ENCODE measurements around the gene SARDH. TPM values are rescaled to one million over a fixed set of nuclear protein-coding genes. Genes with fewer than 3 reads are reported as not detected.

The SARDH gene
- total RNA-seq, 1 donor from 2014 or later, result 0.56 TPM

DNA sequence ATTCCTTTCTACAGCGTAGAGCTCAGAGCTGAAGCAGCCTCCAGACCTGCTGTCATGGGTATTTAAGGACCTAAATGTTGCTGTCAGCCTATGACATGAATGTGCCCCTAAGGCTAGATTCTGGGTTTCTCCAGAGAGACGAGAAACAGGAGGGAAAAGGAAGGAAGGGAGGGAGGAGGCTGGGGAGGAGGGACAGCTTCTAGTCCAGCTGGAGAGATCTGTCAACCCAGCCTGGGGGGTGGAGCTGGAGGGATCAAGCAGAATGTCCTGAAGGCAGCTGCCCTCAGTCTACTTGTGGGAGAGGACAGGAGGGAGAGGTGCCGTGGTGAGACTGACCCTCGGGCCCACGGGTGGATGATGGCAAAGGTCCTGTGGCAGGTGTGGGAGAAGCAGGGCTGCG lies 103.1 kb downstream of the SARDH start:
- H3K9me3 Mint-ChIP-seq (ENCODE audit: unreplicated experiment), result no peaks in the 10 kb centered on the region
- H3K27ac Mint-ChIP-seq (ENCODE audit: unreplicated experiment), result no peak overlapping the region
- no peak for DNase-seq (ENCODE audit: extremely low spot score, unreplicated experiment)
- TF ChIP-seq, protein P1, sequence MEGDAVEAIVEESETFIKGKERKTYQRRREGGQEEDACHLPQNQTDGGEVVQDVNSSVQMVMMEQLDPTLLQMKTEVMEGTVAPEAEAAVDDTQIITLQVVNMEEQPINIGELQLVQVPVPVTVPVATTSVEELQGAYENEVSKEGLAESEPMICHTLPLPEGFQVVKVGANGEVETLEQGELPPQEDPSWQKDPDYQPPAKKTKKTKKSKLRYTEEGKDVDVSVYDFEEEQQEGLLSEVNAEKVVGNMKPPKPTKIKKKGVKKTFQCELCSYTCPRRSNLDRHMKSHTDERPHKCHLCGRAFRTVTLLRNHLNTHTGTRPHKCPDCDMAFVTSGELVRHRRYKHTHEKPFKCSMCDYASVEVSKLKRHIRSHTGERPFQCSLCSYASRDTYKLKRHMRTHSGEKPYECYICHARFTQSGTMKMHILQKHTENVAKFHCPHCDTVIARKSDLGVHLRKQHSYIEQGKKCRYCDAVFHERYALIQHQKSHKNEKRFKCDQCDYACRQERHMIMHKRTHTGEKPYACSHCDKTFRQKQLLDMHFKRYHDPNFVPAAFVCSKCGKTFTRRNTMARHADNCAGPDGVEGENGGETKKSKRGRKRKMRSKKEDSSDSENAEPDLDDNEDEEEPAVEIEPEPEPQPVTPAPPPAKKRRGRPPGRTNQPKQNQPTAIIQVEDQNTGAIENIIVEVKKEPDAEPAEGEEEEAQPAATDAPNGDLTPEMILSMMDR (IDR thresholded peaks at IDR 0.05), result no peak
- no peak overlapping the region for H3K4me3 Mint-ChIP-seq (ENCODE audit: unreplicated experiment)
- no peaks in the 10 kb centered on the region for H3K36me3 Mint-ChIP-seq (ENCODE audit: unreplicated experiment)
- H3K27me3 Mint-ChIP-seq (ENCODE audit: unreplicated experiment), result peaks cover 58% of the 10 kb centered on the region
- no peaks in the 10 kb centered on the region for H3K4me1 Mint-ChIP-seq (ENCODE audit: unreplicated experiment)

DNA sequence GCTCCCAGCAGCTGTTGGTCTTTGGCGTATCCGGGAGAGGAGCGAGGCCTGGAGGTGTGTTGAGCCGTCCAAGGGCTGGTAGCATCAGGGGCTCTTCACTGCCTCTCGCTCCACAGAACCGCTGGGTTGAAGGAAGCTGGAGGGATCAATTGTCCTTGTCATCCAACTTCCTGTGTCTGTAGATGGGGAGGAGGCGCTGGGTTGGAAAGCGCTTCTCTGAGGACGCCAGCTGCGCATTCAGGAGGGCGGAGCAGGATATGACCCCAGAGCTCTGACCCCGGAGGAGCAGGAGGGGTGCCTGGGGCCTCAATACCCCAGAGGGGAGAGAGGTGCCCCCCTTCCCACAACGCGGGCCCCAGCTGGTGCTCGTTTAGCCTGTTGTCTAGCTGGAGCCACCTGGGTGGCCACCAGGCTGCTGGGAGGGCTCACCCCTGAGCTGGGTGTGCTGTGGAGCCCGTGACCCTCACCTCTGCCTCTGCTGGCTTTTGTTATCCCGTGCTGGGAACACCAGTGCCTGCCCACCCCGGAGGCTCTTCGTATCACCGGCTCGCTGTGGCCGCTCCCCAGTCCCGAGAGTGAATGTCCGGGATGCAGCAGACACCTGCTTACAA lies 104.0 kb downstream of the SARDH start:
- no peak overlapping the region for H3K27ac Mint-ChIP-seq (ENCODE audit: unreplicated experiment)

DNA sequence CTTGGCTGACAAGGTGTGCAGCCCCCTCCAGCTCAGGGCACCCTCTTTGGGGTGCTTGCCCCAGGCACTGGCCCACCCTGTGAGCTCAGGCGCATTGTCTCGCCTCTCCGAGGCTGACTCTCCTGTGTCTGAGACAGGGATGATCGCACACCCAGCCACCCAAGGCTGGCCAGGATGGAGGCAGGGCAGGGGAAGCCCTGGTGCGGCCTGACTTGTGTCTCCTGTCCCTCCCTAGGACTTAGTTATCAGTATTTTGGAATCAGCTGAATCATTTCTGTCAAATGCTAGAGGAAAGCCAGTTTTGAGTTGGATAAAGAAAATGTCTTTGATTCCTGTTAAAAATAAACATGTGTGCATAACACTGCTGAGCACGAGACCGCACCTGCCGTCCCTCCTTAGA lies 104.5 kb downstream of the SARDH start:
- Mint-ChIP-seq H3K36me3 (ENCODE audit: unreplicated experiment) (no peaks in the 10 kb centered on the region), H3K27me3 (ENCODE audit: unreplicated experiment) (peaks cover 50% of the 10 kb centered on the region), H3K27ac (ENCODE audit: unreplicated experiment) (no peak overlapping the region), H3K4me3 (ENCODE audit: unreplicated experiment) (no peak overlapping the region), H3K9me3 (ENCODE audit: unreplicated experiment) (no peaks in the 10 kb centered on the region), H3K4me1 (ENCODE audit: unreplicated experiment) (no peaks in the 10 kb centered on the region)
- no peak for DNase-seq (ENCODE audit: extremely low spot score, unreplicated experiment)
- TF ChIP-seq, protein P1 (IDR thresholded peaks at IDR 0.05), result no peak

More for the DNA sequence above, 104.0 kb downstream of the SARDH start:
- Mint-ChIP-seq H3K36me3 (ENCODE audit: unreplicated experiment) (no peaks in the 10 kb centered on the region), H3K9me3 (ENCODE audit: unreplicated experiment) (no peaks in the 10 kb centered on the region), H3K4me3 (ENCODE audit: unreplicated experiment) (no peak overlapping the region), H3K27me3 (ENCODE audit: unreplicated experiment) (peaks cover 50% of the 10 kb centered on the region), H3K4me1 (ENCODE audit: unreplicated experiment) (no peaks in the 10 kb centered on the region)
- TF ChIP-seq, protein P1 (IDR thresholded peaks at IDR 0.05), result no peak
- DNase-seq (ENCODE audit: extremely low spot score, unreplicated experiment), result no peak

GRCh38 chr9:133632806-133633680 lies 105.1 kb downstream of the SARDH start:
- H3K27me3 Mint-ChIP-seq (ENCODE audit: unreplicated experiment), result peaks cover 48% of the 10 kb centered on the region
- no peaks in the 10 kb centered on the region for H3K9me3 Mint-ChIP-seq (ENCODE audit: unreplicated experiment)
- DNase-seq (ENCODE audit: extremely low spot score, unreplicated experiment), result no peak
- H3K4me1 Mint-ChIP-seq (ENCODE audit: unreplicated experiment), result no peaks in the 10 kb centered on the region
- no peaks in the 10 kb centered on the region for H3K36me3 Mint-ChIP-seq (ENCODE audit: unreplicated experiment)
- H3K27ac Mint-ChIP-seq (ENCODE audit: unreplicated experiment), result no peak overlapping the region
- no peak overlapping the region for H3K4me3 Mint-ChIP-seq (ENCODE audit: unreplicated experiment)
- TF ChIP-seq, protein P1 (IDR thresholded peaks at IDR 0.05), result no peak

DNA sequence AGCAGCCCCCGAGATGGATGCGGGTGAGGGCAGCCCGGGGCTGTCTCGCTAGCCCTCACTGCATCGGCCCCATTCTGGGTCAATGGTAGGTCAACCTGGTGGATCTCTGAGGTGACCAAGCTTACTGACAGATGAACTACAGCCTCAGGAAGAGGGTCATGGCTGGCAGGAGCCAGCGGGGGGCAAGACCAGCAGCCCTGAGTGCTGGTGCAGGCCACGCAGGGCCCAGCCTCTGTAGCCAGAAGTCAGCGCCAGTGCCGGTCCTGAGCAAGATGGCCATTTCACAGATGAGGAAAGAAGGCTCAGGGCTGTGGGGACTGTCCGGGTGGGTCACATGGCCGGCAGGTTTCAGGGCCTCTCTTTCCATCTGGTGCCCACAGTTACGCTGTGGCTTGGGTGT lies 107.0 kb downstream of the SARDH start:
- Mint-ChIP-seq H3K27ac (ENCODE audit: unreplicated experiment) (no peak overlapping the region), H3K36me3 (ENCODE audit: unreplicated experiment) (no peaks in the 10 kb centered on the region), H3K9me3 (ENCODE audit: unreplicated experiment) (peaks cover 8% of the 10 kb centered on the region), H3K4me1 (ENCODE audit: unreplicated experiment) (no peaks in the 10 kb centered on the region), H3K27me3 (ENCODE audit: unreplicated experiment) (peaks cover 53% of the 10 kb centered on the region), H3K4me3 (ENCODE audit: unreplicated experiment) (no peak overlapping the region)
- TF ChIP-seq, protein P1 (IDR thresholded peaks at IDR 0.05), result no peak
- no peak for DNase-seq (ENCODE audit: extremely low spot score, unreplicated experiment)
